ENCODE measurements around the gene FTO.

The FTO gene

GRCh38 chr16:53964145-53964790 lies 260.3 kb downstream of the FTO start:
- DNase-seq (ENCODE audit: low read depth in 3 of 3) = no peak

- DNase-seq (ENCODE audit: low read depth in 3 of 3) = no peak
Observed at GRCh38 chr16:53966821-53967571, 263.0 kb downstream of the FTO start.

GRCh38 chr16:53967572-53967971 lies 263.6 kb downstream of the FTO start:
- no peak for DNase-seq (ENCODE audit: low read depth in 3 of 3)

GRCh38 chr16:53968454-53968853 lies 264.5 kb downstream of the FTO start:
- no peak for DNase-seq (ENCODE audit: low read depth in 3 of 3)

- DNase-seq (ENCODE audit: low read depth in 3 of 3) = no peak
Observed at GRCh38 chr16:53968896-53969295, 264.9 kb downstream of the FTO start.

- no peak for DNase-seq (ENCODE audit: low read depth in 3 of 3)
Observed at GRCh38 chr16:53971616-53972015, 267.7 kb downstream of the FTO start.

- DNase-seq (ENCODE audit: low read depth in 3 of 3) = no peak
Observed at GRCh38 chr16:53973021-53973420, 269.1 kb downstream of the FTO start.

- no peak for DNase-seq (ENCODE audit: low read depth in 3 of 3)
Observed at GRCh38 chr16:53974484-53975080, 270.6 kb downstream of the FTO start.

- no peak for DNase-seq (ENCODE audit: low read depth in 3 of 3)
Observed at GRCh38 chr16:53980675-53981074, 276.7 kb downstream of the FTO start.

GRCh38 chr16:53982631-53983042 lies 278.7 kb downstream of the FTO start:
- no peak for DNase-seq (ENCODE audit: low read depth in 3 of 3)

- DNase-seq (ENCODE audit: low read depth in 3 of 3) = no peak
Observed at GRCh38 chr16:53984936-53985335, 281.0 kb downstream of the FTO start.

- no peak for DNase-seq (ENCODE audit: low read depth in 3 of 3)
Observed at GRCh38 chr16:53985861-53986260, 281.9 kb downstream of the FTO start.

GRCh38 chr16:53986793-53987192 lies 282.8 kb downstream of the FTO start:
- DNase-seq (ENCODE audit: low read depth in 3 of 3) = no peak

GRCh38 chr16:53988136-53988535 lies 284.2 kb downstream of the FTO start:
- DNase-seq (ENCODE audit: low read depth in 3 of 3) = no peak

- no peak for DNase-seq (ENCODE audit: low read depth in 3 of 3)
Observed at GRCh38 chr16:53989597-53989996, 285.6 kb downstream of the FTO start.

- no peak for DNase-seq (ENCODE audit: low read depth in 3 of 3)
Observed at GRCh38 chr16:53991754-53992378, 287.9 kb downstream of the FTO start.

GRCh38 chr16:53995378-53995777 lies 291.4 kb downstream of the FTO start:
- DNase-seq (ENCODE audit: low read depth in 3 of 3) = no peak

- DNase-seq (ENCODE audit: low read depth in 3 of 3) = no peak
Observed at GRCh38 chr16:53996961-53997360, 293.0 kb downstream of the FTO start.

- DNase-seq (ENCODE audit: low read depth in 3 of 3) = no peak
Observed at GRCh38 chr16:53998024-53998810, 294.3 kb downstream of the FTO start.

GRCh38 chr16:53998966-53999522 lies 295.1 kb downstream of the FTO start:
- no peak for DNase-seq (ENCODE audit: low read depth in 3 of 3)

GRCh38 chr16:53999841-54000240 lies 295.9 kb downstream of the FTO start:
- no peak for DNase-seq (ENCODE audit: low read depth in 3 of 3)

- DNase-seq (ENCODE audit: low read depth in 3 of 3) = no peak
Observed at GRCh38 chr16:54000361-54000760, 296.4 kb downstream of the FTO start.
